GM12874 (cell line): ENCODE measurements around the gene PRELID2.

ENCODE experiments used
- TF ChIP-seq, protein P1 (sequence below): IDR thresholded peaks from 2 replicates; pipeline ENCODE4 v1.5.1; 2011; ENCODE audit warnings: low read depth, mild to moderate bottlenecking, control low read depth, low read length, moderate library complexity; ENCODE audit not compliant: insufficient read depth

Gene PRELID2

DNA sequence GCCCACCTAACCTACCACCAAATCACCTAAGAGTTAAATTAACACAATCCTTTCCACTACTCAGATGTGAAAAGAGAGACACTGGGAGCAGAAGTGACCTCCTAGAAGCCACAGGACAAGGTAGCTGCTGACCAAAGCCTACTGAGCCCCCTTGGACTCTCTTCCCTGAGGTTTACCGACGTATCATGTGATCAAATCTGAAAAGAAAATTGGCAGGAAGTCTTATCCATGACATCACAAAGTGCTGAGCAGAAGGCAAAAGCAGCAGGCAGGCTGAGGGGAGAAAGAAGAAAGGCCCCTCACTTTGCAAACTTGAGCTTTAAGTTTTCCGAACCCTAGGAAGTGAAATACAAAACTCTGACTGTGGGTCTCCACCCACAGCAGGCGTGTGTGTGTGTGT is 11.1 kb downstream of the PRELID2 start:
- TF ChIP-seq, protein P1, sequence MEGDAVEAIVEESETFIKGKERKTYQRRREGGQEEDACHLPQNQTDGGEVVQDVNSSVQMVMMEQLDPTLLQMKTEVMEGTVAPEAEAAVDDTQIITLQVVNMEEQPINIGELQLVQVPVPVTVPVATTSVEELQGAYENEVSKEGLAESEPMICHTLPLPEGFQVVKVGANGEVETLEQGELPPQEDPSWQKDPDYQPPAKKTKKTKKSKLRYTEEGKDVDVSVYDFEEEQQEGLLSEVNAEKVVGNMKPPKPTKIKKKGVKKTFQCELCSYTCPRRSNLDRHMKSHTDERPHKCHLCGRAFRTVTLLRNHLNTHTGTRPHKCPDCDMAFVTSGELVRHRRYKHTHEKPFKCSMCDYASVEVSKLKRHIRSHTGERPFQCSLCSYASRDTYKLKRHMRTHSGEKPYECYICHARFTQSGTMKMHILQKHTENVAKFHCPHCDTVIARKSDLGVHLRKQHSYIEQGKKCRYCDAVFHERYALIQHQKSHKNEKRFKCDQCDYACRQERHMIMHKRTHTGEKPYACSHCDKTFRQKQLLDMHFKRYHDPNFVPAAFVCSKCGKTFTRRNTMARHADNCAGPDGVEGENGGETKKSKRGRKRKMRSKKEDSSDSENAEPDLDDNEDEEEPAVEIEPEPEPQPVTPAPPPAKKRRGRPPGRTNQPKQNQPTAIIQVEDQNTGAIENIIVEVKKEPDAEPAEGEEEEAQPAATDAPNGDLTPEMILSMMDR: no peak

DNA sequence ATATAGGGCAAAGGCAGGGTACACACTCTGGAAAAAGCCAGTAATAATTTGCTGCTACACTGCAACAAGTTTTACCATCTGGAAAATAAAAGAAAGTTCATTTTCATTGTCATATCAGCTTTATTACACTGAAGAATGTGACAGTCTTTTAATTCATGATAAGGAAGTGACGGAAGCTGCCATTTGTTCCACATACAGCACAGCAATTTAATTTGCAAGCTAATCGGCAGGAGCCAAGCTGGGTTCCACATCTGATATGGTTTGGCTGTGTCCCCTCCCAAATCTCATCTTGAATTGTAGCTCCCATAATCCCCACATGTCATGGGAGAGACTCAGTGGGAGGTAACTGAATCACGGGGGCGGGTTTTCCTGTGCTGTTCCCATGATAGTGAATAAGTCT is 16.5 kb downstream of the PRELID2 start:
- TF ChIP-seq, protein P1: no peak

- TF ChIP-seq, protein P1: no peak
Observed at GRCh38 chr5:145812877-145813276, 22.3 kb downstream of the PRELID2 start.

- TF ChIP-seq, protein P1: no peak
Observed at GRCh38 chr5:145811834-145812625, 23.1 kb downstream of the PRELID2 start.

GRCh38 chr5:145806923-145807322 is 28.2 kb downstream of the PRELID2 start:
- TF ChIP-seq, protein P1: no peak

DNA sequence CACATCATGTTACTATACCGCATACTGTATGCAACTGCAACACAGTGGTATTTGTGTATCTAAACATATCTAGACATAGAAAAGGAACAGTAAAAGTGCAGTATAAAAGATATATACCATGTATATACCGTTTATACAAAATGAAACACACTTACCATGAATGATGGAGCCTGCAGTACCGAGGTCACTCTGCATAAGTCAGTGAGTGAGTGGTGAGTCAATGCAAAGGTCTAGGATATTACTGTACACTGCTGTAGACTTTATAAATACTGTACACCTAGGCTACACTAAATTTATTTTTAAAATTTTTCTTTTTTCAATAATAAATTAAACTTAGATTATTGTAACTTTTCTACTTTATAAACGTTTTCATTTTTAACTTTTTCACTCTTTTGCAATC is 29.3 kb downstream of the PRELID2 start:
- TF ChIP-seq, protein P1: no peak

GRCh38 chr5:145804701-145805100 is 30.4 kb downstream of the PRELID2 start:
- TF ChIP-seq, protein P1: no peak
